GM12872 (cell line): ENCODE measurements around the gene ULK3.

Source experiments
- TF ChIP-seq, protein P1 (sequence below): IDR thresholded peaks from 3 replicates; pipeline ENCODE4 v1.5.1; 2011; ENCODE audit warnings: low read depth, mild to moderate bottlenecking, low read length, moderate library complexity; ENCODE audit not compliant: insufficient read depth

Gene ULK3

DNA sequence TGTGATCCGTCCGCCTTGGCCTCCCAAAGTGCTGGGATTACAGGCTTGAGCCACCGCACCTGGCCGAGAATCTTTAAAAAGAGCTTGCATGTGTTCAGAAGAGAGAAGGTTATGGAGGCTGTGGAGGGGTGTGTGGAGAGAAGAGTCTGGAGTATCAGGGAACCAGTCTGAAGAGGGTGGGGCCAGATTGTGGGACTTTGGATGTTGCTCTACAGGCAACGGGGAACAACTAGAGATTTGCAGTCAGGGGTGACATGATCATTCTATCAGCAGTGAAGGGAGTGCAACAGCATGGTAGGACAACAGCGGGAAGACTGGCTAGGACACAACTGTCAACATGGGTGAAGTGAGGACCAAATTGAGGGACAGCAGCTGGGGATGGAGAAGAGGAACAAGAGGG lies 21.3 kb upstream of the ULK3 start:
- TF ChIP-seq, protein P1, sequence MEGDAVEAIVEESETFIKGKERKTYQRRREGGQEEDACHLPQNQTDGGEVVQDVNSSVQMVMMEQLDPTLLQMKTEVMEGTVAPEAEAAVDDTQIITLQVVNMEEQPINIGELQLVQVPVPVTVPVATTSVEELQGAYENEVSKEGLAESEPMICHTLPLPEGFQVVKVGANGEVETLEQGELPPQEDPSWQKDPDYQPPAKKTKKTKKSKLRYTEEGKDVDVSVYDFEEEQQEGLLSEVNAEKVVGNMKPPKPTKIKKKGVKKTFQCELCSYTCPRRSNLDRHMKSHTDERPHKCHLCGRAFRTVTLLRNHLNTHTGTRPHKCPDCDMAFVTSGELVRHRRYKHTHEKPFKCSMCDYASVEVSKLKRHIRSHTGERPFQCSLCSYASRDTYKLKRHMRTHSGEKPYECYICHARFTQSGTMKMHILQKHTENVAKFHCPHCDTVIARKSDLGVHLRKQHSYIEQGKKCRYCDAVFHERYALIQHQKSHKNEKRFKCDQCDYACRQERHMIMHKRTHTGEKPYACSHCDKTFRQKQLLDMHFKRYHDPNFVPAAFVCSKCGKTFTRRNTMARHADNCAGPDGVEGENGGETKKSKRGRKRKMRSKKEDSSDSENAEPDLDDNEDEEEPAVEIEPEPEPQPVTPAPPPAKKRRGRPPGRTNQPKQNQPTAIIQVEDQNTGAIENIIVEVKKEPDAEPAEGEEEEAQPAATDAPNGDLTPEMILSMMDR: no peak

DNA sequence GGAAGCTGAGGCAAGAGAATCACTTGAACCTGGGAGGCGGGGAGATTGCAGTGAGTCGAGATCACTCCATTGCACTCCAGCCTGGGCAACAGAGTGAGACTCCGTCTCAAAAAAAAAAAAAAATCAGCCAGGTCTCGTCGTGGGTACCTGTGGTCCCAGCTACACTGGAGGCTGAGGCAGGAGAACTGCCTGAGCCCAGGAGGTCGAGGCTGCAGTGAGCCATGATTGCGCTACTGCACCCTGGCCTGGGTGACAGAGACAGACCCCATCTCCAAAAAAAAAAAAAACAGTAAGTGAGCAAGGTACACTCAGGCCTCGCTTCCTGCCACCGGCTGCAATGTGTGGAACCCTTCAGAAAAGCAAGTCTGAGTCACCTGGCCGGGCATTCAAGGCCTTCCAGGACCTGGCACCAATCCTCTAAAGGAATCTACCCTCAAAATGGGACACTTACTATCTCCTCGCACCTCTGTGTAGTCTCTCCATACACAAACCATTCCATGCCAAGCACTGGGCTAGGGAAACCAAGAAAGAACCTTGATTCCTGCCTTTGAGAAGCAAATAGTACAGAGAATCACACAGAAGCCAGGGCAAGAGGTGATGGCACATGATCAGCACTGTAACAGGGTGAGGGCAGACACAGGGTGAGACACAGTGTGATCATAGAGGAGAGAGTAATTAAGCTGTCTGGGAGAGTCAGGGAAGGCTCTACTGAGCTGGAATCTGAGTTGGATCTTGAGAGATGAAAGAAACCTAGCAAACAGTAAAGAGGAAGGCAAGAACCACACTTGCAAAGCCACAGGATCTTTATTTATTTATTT lies 20.5 kb upstream of the ULK3 start:
- TF ChIP-seq, protein P1: no peak

DNA sequence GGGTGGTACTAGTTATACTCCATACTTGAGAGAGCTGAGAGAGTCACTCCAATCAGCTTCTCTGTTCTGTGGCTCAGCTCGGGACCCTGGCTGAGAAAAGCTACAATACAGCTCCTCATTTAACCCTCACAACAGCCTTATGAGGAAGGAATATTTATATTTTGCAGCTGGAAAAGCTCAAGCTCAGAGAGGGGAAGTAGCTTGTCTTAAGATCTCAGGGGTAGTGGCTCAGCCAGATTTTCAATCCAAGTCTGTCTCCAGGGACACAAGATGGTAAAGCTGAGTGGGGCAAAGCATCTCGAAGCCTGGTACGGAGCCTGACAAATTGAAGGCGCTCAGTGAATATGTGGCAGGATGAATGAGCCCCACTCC lies 15.4 kb upstream of the ULK3 start:
- TF ChIP-seq, protein P1: no peak

DNA sequence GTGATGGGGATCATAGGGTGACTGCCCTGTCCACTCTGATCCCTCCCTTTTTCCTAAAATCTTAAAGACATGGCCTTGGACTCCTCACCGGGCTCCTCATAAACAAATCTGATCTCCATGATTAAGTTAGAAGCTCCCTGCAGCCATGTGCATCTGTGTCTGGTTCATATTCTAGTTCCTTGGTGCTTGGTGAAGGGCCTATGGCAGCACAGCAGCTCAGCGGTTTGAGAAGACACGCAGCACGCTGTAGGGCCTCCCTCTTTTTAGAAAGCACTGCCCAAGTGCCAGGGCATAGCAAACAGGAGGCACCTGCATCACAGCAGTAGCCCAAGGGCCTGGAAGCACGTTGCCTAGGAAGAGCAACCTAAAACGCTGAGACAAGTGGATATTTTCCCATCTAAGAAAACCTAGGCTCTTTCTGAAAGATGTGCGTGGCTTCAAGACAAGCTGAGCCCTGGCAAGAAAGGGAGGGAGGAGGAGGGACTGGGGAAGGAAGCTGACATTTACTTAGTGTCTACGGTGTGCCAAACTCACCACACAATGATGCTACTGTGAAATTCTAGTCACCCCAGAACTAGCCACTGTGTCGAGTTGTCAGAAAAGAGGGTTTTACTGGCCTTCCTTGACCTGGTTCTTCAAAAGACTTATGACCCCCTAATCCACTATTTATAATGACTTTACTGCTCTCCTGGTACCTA lies 14.9 kb upstream of the ULK3 start:
- TF ChIP-seq, protein P1: no peak

DNA sequence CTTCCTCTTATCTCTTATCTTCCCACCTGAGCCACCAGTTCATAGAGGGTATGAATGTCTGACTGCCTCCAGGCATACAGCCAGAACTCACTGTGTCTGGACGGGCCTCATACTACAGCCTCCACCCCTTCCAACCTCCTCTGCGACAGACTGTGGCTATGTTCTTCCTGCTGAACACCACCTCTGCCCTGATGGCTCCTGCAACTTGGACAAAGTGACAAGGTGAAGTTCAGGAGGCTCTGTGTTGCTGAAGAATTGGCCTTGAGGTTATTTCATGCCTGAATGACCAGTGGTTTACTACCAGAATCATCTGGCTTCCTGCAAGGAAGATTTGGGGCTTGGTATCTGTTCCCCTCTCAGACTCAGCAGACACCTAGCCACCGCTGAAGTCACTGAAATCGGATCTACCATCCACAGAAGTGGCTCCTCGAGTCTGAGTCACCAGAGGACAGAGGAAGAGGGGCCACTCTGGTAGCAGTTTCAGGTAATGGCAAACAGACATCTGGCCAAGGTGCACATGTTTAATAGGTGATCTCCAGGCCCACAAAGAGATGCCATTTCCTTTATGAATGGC lies 14.2 kb upstream of the ULK3 start:
- TF ChIP-seq, protein P1: no peak

DNA sequence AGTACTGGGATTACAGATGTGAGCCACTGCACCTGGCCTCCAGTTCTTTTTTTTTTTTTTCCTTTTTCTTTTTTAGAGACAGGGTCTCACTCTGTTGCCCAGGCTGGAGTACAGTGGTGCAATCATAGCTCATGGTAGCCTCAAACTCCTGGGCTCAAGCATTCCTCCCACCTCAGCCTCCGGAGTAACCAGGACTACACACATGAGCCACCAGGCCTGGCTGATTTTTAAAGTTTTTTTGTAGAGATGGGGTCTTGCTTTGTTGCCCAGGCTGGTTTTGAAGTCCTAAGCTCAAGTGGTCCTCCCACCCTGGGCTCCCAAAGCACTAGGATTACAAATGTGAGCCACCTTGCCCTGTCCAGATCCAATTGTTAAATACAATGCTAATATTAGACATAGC lies 13.6 kb upstream of the ULK3 start:
- TF ChIP-seq, protein P1: no peak

DNA sequence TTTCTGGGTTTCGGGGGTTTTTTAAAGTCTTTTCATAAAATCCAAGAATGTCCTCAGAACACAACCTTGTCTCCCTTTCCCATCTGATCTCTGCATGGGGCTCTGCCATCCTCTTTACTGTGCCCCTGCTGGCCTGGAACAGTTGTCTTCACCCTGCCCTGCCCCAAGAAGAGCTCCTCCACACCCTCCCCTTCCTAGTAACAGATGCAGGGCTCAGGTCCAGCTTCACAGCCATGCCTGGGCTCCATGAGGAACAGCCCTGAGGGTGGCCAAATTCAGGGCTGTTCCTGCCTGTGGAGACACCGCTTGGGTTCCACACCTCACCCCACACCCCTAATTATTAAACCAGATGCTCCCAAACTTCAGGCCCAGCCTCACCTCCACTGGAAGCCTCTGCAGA lies 12.9 kb upstream of the ULK3 start:
- TF ChIP-seq, protein P1: no peak
